HCT116 (cell line): Measurements from ENCODE around the gene ACADVL. TPM values are rescaled to one million over a fixed set of nuclear protein-coding genes. Genes with fewer than 3 reads are reported as not detected.

Experiments used
- ATAC-seq: fragments of 200-7000 bp; cut with Tn5 transposase; 2 replicates; pipeline ENCODE4 v1.9.1; 2020; ENCODE audit warnings: mild to moderate bottlenecking, moderate library complexity
- BruUV-seq: library from RNA; stranded (reverse); fragments of 400-500 nt; replicated peaks from 2 replicates; lab custom pipeline; 2021; lab: Mats Ljungman, UMichigan
- CTCF ChIA-PET: fragments of 300-600 bp; sonication (Branson Sonifier 250); formaldehyde crosslinking; loops from one replicate; lab custom pipeline; 2021; ENCODE audit warnings: antibody characterized with exemption; lab: Charles Lee
- POLR2A ChIA-PET: fragments of 300-600, 350-600 bp; sonication (Branson Sonifier 250); formaldehyde crosslinking; loops from one replicate; lab custom pipeline; 2021; ENCODE audit warnings: antibody characterized with exemption; lab: Charles Lee
- RAD21 ChIA-PET, 2 experiments: fragments of 300-600 bp; sonication (Branson Sonifier 250); formaldehyde crosslinking; loops; one replicate each; lab custom pipeline; 2023; ENCODE audit warnings: low total read pairs in 2 of 2; ENCODE audit not compliant: uncharacterized antibody in 2 of 2, unreplicated experiment in 2 of 2, low non-redundant PET in 1 of 2; lab: Charles Lee
- DNase-seq: peaks from one replicate; pipeline ENCODE4 v3.0.0-alpha.2; 2010; ENCODE audit warnings: low read depth, low spot score
- H2AFZ ChIP-seq: fragments of 200-600 bp; shearing (Covaris generic), sonication (generic); 2 replicates; pipeline ENCODE4 v1.6.1; 2017; ENCODE audit warnings: low read depth, mixed run types, mixed read lengths, antibody characterized with exemption, low read length; ENCODE audit not compliant: poor library complexity, severe bottlenecking
- H3K27ac ChIP-seq: 2 replicates; pipeline ENCODE4 v1.5.1; 2012; ENCODE audit warnings: low read depth, low read length
- H3K27me3 ChIP-seq: fragments of 200-600 bp; sonication (generic); 2 replicates; pipeline ENCODE4 v1.6.1; 2016; ENCODE audit warnings: mixed run types, low read length, mixed read lengths; ENCODE audit not compliant: insufficient read depth
- H3K36me3 ChIP-seq, 2 experiments: fragments of 200-500 bp in 1 of 2; fragments of 200-600 bp in 1 of 2; sonication (Bioruptor generic) in 1 of 2; sonication (generic) in 1 of 2; 2 replicates each; pipeline versions ENCODE4 v1.5.1 to v1.6.1; 2014 to 2016; ENCODE audit warnings: low read length in 2 of 2, inconsistent platforms in 1 of 2, mixed read lengths in 1 of 2, mixed run types in 1 of 2; ENCODE audit not compliant: insufficient read depth in 2 of 2, control insufficient read depth in 1 of 2
- H3K4me1 ChIP-seq, 2 experiments: fragments of 200-600 bp in 1 of 2; sonication (generic) in 1 of 2; 2 replicates each; pipeline versions ENCODE4 v1.5.1 to v1.6.1; 2012 to 2017; ENCODE audit warnings: low read length in 2 of 2, inconsistent platforms in 1 of 2, mild to moderate bottlenecking in 1 of 2, mixed read lengths in 1 of 2, mixed run types in 1 of 2, moderate library complexity in 1 of 2; ENCODE audit not compliant: insufficient read depth in 2 of 2, control insufficient read depth in 1 of 2
- H3K4me2 ChIP-seq: fragments of 200-600 bp; sonication (generic); 2 replicates; pipeline ENCODE4 v1.6.1; 2017; ENCODE audit warnings: mixed run types, low read length, mixed read lengths
- H3K4me3 ChIP-seq, 2 experiments: fragments of 200-600 bp in 1 of 2; sonication (generic) in 1 of 2; replicated peaks in 1 of 2; 2 replicates each; pipeline ENCODE4 v1.5.1; 2011 to 2016; ENCODE audit warnings: low read length in 2 of 2, control low read depth in 1 of 2, low read depth in 1 of 2, mild to moderate bottlenecking in 1 of 2, mixed read lengths in 1 of 2, mixed run types in 1 of 2
- H3K79me2 ChIP-seq: fragments of 200-600 bp; sonication (generic); 2 replicates; pipeline ENCODE4 v1.6.1; 2017; ENCODE audit warnings: mild to moderate bottlenecking, mixed run types, low read length, moderate library complexity, mixed read lengths; ENCODE audit not compliant: insufficient read depth
- H3K9ac ChIP-seq: fragments of 200-600 bp; sonication (generic); 2 replicates; pipeline ENCODE4 v1.6.1; 2016; ENCODE audit warnings: low read length, mixed read lengths
- H3K9me2 ChIP-seq: fragments of 200-600 bp; sonication (generic), shearing (Covaris generic); 2 replicates; pipeline ENCODE4 v1.6.1; 2017; ENCODE audit warnings: mixed run types, mild to moderate bottlenecking, moderate library complexity; ENCODE audit not compliant: insufficient read depth
- H3K9me3 ChIP-seq, 2 experiments: fragments of 200-500 bp in 1 of 2; fragments of 200-600 bp in 1 of 2; sonication (Bioruptor generic) in 1 of 2; sonication (generic) in 1 of 2; 2 replicates each; pipeline ENCODE4 v1.6.1; 2014 to 2017; ENCODE audit warnings: low read length in 2 of 2, mixed read lengths in 2 of 2, inconsistent platforms in 1 of 2, low read depth in 1 of 2, mild to moderate bottlenecking in 1 of 2, mixed run types in 1 of 2, moderate library complexity in 1 of 2; ENCODE audit not compliant: control insufficient read depth in 1 of 2, insufficient read depth in 1 of 2
- H4K20me1 ChIP-seq: fragments of 200-600 bp; sonication (generic), shearing (Covaris generic); 2 replicates; pipeline ENCODE4 v1.6.1; 2017; ENCODE audit warnings: mixed run types, mild to moderate bottlenecking, moderate library complexity; ENCODE audit not compliant: insufficient read depth
- ATF3 ChIP-seq: IDR thresholded peaks from 2 replicates; pipeline ENCODE4 v1.6.1; 2012
- CBX3 ChIP-seq: IDR thresholded peaks from 2 replicates; pipeline ENCODE4 v1.6.1; 2012; ENCODE audit warnings: low read depth
- CEBPB ChIP-seq: IDR thresholded peaks from 2 replicates; pipeline ENCODE4 v1.6.1; 2012; ENCODE audit warnings: low read depth
- EGR1 ChIP-seq: IDR thresholded peaks from 2 replicates; pipeline ENCODE4 v1.6.1; 2012; ENCODE audit warnings: low read depth
- ELF1 ChIP-seq: IDR thresholded peaks from 2 replicates; pipeline ENCODE4 v1.6.1; 2012; ENCODE audit warnings: low read depth, borderline replicate concordance
- EZH2 ChIP-seq: fragments of 200-600 bp; sonication (generic); IDR thresholded peaks from 2 replicates; pipeline ENCODE4 v1.6.1; 2017; ENCODE audit warnings: antibody characterized with exemption, mixed run types
- FOSL1 ChIP-seq: IDR thresholded peaks from 2 replicates; pipeline ENCODE4 v1.6.1; 2012; ENCODE audit warnings: low read depth
- JUND ChIP-seq: IDR thresholded peaks from 2 replicates; pipeline ENCODE4 v1.6.1; 2012
- POLR2A ChIP-seq: IDR thresholded peaks from 2 replicates; pipeline ENCODE4 v1.7.0; 2011; ENCODE audit warnings: borderline replicate concordance; ENCODE audit not compliant: insufficient read depth, insufficient read length; ENCODE audit errors: extremely low read depth
- POLR2AphosphoS5 ChIP-seq: IDR thresholded peaks from 2 replicates; pipeline ENCODE4 v1.6.1; 2011; ENCODE audit warnings: mild to moderate bottlenecking, low read depth, low read length, moderate library complexity
- RAD21 ChIP-seq: IDR thresholded peaks from 2 replicates; pipeline ENCODE4 v1.6.1; 2012; ENCODE audit warnings: low read depth, mild to moderate bottlenecking
- SIN3A ChIP-seq: IDR thresholded peaks from 2 replicates; pipeline ENCODE4 v1.6.1; 2012; ENCODE audit warnings: low read depth
- SP1 ChIP-seq: IDR thresholded peaks from 2 replicates; pipeline ENCODE4 v1.6.1; 2012; ENCODE audit warnings: low read depth
- SRF ChIP-seq: IDR thresholded peaks from 2 replicates; pipeline ENCODE4 v1.6.1; 2012; ENCODE audit warnings: low read depth
- ZBTB33 ChIP-seq: IDR thresholded peaks from 2 replicates; pipeline ENCODE4 v1.6.1; 2011; ENCODE audit warnings: mild to moderate bottlenecking, low read length, moderate library complexity; ENCODE audit not compliant: insufficient replicate concordance; ENCODE audit errors: extremely low read depth
- ZFX ChIP-seq: fragments of 450-650 bp; IDR thresholded peaks from 2 replicates; pipeline ENCODE4 v1.6.1; 2017
- ZNF274 ChIP-seq: fragments of 200-500 bp; sonication (Bioruptor generic); IDR thresholded peaks from 2 replicates; pipeline ENCODE4 v1.6.1; 2014; ENCODE audit warnings: mild to moderate bottlenecking, low read depth, low read length, inconsistent platforms
- intact Hi-C: fragments of 100-400 bp; cut with micrococcal nuclease; formaldehyde crosslinking; loops from 2 replicates; pipeline ENCODE4 v1.10.0; 2022
- total RNA-seq: library from RNA; stranded (reverse); gene quantifications from one replicate; pipeline ENCODE4 v1.2.1, GENCODE V29; 2021; ENCODE audit not compliant: unreplicated experiment
- TF ChIP-seq, protein P1 (sequence below), 3 experiments: fragments of 200-600 bp in 1 of 3; sonication (generic) in 1 of 3; IDR thresholded peaks in 2 of 3; conservative IDR thresholded peaks in 1 of 3; 2 replicates each; pipeline ENCODE4 v1.5.1; 2012 to 2017; ENCODE audit warnings: low read depth in 2 of 3, low read length in 2 of 3, antibody characterized with exemption in 1 of 3, borderline replicate concordance in 1 of 3, control low read depth in 1 of 3, mild to moderate bottlenecking in 1 of 3, mixed read lengths in 1 of 3, mixed run types in 1 of 3, moderate library complexity in 1 of 3; ENCODE audit not compliant: insufficient read depth in 1 of 3

The ACADVL gene
- total RNA-seq, 1 experiment from 2014 or later = 554 TPM

- BruUV-seq = no TSS peak
- no peaks in the 10 kb centered on the region for H3K27me3 ChIP-seq
- intact Hi-C loops = no loop called here
- POLR2A ChIA-PET = interaction anchor here (0.6 kb wide), 1 partner anchor 14 kb away, joined by 3 read pairs; no protein-coding TSS in a partner anchor
- CTCF ChIA-PET = interaction anchor here (2.7 kb wide), 1 partner anchor 170 kb away, joined by 19 read pairs; no protein-coding TSS in a partner anchor
- TF ChIP-seq EGR1 (no peak), RAD21 (no peak), EZH2 (no peak), ZBTB33 (no peak), ATF3 (no peak), SRF (no peak), POLR2AphosphoS5 (no peak), CBX3 (no peak), ELF1 (no peak), JUND (no peak), ZNF274 (no peak), SIN3A (no peak), SP1 (no peak), POLR2A (no peak), CEBPB (no peak), FOSL1 (no peak), ZFX (no peak)
- TF ChIP-seq, protein P1, sequence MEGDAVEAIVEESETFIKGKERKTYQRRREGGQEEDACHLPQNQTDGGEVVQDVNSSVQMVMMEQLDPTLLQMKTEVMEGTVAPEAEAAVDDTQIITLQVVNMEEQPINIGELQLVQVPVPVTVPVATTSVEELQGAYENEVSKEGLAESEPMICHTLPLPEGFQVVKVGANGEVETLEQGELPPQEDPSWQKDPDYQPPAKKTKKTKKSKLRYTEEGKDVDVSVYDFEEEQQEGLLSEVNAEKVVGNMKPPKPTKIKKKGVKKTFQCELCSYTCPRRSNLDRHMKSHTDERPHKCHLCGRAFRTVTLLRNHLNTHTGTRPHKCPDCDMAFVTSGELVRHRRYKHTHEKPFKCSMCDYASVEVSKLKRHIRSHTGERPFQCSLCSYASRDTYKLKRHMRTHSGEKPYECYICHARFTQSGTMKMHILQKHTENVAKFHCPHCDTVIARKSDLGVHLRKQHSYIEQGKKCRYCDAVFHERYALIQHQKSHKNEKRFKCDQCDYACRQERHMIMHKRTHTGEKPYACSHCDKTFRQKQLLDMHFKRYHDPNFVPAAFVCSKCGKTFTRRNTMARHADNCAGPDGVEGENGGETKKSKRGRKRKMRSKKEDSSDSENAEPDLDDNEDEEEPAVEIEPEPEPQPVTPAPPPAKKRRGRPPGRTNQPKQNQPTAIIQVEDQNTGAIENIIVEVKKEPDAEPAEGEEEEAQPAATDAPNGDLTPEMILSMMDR (IDR thresholded peaks at IDR 0.05 in 2 of 3, conservative IDR thresholded peaks at IDR 0.05 in 1 of 3; ENCODE audit: borderline replicate concordance in 1 of 3, insufficient read depth in 1 of 3, low read depth in 2 of 3, low read length in 2 of 3) = no peak
- TF ChIP-seq, all 23 proteins: peak for 0
- Histone ChIP-seq H3K27ac (peak overlapping the region; percentile 43), H3K9ac (no peak overlapping the region), H3K4me3 (no peak overlapping the region), H3K9me2 (no peaks in the 10 kb centered on the region), H3K4me2 (peak overlapping the region; percentile 68), H2AFZ (no peak overlapping the region), H3K9me3 (no peaks in the 10 kb centered on the region), H3K4me1 (peaks cover 12 to 60% of the 10 kb centered on the region in 2 experiments; a peak in 3 of 4 replicates), H3K79me2 (peaks cover 10% of the 10 kb centered on the region), H3K36me3 (no peaks in the 10 kb centered on the region), H4K20me1 (no peaks in the 10 kb centered on the region)
- RAD21 ChIA-PET = no interaction called here
- ATAC-seq = no peak
- DNase-seq = no peak
Observed at GRCh38 chr17:7215652-7216180, 4.0 kb upstream of the ACADVL start.
